CD4-positive, alpha-beta T cell treated with Interleukin-12 subunit alpha and Interleukin-12 subunit beta, for 1 hour (primary cell): ENCODE data around the gene CNTN5.

ENCODE experiments used
- DNase-seq: peaks from one replicate; pipeline ENCODE4 v3.0.0-alpha.2; 2020

The CNTN5 gene

GRCh38 chr11:99522467-99523173, 501.9 kb downstream of the CNTN5 start:
- DNase-seq, result no peak

DNA sequence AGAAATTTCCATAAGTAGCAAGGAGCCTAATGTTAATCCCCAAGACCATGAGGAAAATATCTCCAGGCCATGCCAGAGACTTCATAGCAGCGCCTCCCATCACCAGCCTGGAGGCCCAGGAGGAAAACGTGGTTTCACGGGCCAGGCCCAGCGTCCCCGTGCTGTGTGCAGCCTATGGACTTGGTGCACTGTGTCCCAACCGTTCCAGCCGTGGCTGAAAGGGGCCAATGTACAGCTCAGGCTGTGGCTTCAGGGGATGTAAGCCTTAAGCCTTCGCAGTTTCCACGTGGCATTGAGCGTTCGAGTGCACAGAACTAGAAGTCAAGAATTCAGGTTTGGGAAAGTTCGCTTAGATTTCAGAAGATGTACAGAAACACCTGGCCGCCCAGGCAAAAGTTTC, 510.7 kb downstream of the CNTN5 start:
- no peak for DNase-seq

- DNase-seq, result no peak
Observed at GRCh38 chr11:99534812-99535211, 514.1 kb downstream of the CNTN5 start.

GRCh38 chr11:99535406-99535805, 514.7 kb downstream of the CNTN5 start:
- DNase-seq, result no peak

GRCh38 chr11:99535819-99536218, 515.1 kb downstream of the CNTN5 start:
- no peak for DNase-seq

DNA sequence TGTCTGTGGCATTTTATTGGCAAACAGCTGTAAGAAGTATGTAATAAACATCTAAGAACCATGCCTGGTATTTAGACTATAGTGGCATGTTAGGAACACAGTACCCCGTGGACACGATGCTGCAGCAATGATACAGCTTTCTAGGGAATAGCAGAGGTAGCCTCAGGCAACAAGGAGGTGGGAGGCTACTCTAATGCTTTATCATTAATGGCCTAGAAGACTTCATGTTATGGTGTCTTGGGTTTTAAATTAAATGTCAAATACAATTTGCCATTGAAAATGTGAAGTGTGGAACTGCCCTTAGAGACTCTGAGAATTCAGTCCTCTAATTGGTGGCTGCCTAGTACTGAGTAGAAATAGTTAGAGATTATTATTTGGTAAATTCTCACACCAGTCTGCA, 516.9 kb downstream of the CNTN5 start:
- DNase-seq, result no peak

- DNase-seq, result no peak
Observed at GRCh38 chr11:99545616-99546015, 524.9 kb downstream of the CNTN5 start.

DNA sequence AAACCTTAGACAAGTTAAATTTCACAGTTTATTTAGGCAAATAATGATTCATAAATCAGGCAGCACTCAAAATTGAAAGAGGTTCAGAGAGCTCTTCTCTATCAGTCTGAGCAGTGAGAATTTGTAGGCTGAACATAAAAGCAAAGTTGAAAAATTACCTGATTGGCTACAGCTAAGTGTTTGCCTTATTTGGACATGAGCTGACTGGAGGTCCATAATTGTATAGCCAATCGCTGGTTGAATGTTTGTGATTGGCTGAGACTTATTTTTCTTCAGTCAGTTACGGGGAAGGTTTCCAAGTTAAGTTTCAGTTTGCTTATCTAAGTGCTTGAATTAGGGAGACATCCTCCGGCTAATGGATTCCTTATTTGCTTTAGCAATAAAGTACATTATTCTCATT, 527.5 kb downstream of the CNTN5 start:
- DNase-seq, result no peak

GRCh38 chr11:99554232-99554903, 533.6 kb downstream of the CNTN5 start:
- DNase-seq, result no peak

GRCh38 chr11:99555486-99555885, 534.7 kb downstream of the CNTN5 start:
- DNase-seq, result no peak

GRCh38 chr11:99565333-99565732, 544.6 kb downstream of the CNTN5 start:
- no peak for DNase-seq

DNA sequence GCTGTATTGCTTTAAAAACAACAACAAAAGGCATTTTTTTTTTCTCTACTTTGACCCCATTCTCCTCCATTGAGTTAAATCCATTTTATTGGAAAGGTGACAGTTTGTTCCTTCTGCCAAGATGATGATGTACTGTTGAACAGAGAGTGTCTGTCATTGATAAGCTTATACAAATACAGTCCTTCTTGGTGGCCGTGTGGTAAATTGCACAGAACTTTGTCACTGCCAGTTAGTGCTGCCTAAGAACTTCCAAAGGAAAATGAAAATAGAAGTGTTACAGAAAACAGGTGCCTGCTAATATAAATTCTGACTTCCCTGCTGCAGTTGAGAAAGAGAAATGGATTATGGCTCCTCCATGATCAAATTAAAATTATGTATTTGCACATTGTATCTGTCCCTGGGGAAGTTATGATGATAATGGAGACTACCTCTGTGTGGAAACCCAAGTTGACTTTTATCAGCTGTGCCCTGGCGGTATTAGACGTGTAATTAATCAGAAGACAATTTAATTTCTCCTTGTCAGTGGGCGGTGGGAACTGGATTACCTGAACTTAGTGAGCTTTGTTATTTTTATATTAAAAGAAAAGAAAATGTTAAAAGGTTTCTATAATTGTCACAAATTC, 546.7 kb downstream of the CNTN5 start:
- no peak for DNase-seq

- DNase-seq, result no peak
Observed at GRCh38 chr11:99568808-99569207, 548.1 kb downstream of the CNTN5 start.

DNA sequence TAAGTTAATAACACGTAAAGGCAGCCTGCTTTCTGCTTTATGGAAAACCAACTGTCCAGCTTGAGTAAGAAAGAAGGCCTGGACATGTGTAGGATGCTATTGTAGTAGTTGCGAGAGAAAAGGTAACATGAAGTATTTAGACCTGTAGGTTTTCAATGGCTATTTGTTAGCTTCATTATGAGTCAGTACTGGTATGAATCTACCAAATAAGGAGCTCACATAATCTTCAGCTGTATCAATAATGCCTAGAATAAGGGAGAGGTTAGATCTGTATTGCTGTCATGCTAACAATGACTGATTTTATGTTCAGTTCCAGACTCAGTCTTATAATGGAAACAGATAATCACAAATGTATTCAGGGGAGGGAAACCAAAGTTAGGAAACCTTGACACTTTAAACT, 550.3 kb downstream of the CNTN5 start:
- DNase-seq, result no peak

DNA sequence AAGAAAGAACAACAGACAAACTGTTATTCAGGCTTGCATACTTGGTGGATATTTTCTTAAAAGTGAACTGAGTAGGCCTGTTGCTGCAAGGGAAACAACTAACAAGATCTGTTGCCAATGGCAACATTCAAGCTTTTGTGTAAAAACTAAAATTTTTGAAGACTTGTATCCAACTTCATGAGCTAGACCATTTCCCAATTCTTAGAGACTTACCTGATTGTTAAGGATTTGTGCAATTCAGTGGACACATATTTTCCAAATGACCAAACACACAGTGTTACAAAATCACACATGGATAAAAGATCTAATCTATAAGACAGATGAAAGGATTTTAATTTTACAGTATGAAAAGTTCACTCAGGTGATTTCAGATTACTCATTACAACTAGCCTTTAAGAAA, 564.1 kb downstream of the CNTN5 start:
- DNase-seq, result no peak

DNA sequence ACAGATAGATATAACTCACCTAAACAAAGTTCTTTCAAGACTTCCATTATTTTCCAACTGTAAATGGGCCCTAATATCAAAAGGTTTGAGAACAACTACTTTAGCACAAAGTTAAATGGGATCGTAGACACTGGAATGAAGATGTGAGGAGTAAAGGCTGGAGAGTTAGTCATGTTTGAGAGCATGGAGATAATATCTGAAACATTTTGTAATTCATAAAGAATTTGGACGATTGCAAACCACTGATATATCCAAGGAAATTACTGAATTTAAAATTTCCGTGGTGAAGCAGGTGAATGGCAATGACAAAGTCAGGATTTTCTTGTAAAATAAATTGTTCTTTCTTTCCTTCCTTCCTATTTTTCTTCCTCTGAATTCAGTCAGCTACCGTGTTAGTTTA, 564.9 kb downstream of the CNTN5 start:
- no peak for DNase-seq

GRCh38 chr11:99589771-99590170, 569.0 kb downstream of the CNTN5 start:
- DNase-seq, result no peak

DNA sequence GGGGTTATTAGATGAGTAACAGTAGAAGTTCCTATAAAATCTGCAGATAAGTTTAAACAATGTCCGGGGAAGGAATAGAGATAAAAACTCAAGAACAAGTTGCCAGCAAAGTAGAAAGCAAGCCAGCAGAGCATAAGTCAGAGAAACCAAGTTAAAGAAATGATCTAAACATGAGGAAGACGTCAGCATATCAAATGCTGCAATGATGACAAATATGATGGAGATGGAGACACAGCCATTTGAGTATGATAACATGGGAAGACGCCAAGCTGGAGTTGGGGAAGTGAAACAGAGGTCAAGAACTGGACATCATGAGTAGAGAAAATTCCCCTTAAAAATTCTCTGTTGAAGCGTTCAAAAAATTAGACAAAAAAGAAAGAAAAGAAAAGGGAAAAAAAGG, 571.5 kb downstream of the CNTN5 start:
- DNase-seq, result no peak

GRCh38 chr11:99593197-99593596, 572.4 kb downstream of the CNTN5 start:
- DNase-seq, result no peak

GRCh38 chr11:99601179-99601578, 580.4 kb downstream of the CNTN5 start:
- no peak for DNase-seq

GRCh38 chr11:99614352-99614751, 593.6 kb downstream of the CNTN5 start:
- no peak for DNase-seq

GRCh38 chr11:99630629-99631028, 609.9 kb downstream of the CNTN5 start:
- no peak for DNase-seq

DNA sequence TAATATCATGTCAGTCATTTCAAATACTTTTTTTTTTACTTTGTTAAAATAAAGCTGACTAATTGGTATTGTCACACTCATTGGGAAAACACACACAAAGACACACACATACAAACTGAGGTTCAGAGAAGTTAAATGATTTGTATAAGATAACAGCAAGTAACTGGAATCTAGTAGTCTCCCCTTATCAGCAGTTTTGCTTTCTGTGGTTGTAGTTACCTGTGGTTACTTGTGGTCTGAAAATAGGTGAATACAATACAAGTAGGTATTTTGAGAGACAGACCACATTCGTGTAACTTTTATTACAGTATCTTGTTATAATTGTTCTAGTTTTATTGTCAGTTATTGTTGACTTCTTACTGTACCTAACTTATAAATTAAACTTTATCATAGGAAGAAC, 610.9 kb downstream of the CNTN5 start:
- DNase-seq, result no peak

DNA sequence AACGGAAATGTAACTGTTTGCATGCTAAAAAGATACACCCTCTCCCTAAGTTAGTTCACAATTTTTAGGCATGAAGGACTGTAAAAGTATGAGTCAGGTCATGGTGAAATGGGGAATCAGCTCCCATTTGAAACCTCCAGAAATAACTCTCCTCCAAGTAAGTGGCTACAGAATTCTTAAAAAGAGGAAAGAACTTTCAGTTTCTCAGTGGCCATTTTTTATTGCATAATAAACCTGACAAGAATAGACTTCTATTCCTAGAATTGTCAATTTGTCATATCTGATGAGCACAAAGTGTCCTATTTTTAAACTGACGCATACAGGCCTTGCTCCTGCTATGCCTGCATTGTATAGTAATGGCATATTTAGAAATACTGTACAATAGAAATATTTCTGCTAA, 612.2 kb downstream of the CNTN5 start:
- no peak for DNase-seq
